Upper lobe of left lung (tissue), 6 donors: ENCODE results near the gene IL37. TPM values are rescaled to one million over a fixed set of nuclear protein-coding genes. Genes with fewer than 3 reads are reported as not detected.

Experiments
- ATAC-seq, 2 donors: fragments of 200-7000 bp; cut with Tn5 transposase; one replicate each; pipeline ENCODE4 v1.9.1; 2022; ENCODE audit warnings: mild to moderate bottlenecking in 2 of 2, moderate library complexity in 2 of 2; ENCODE audit not compliant: low FRiP score in 2 of 2
- DNase-seq, 2 donors: peaks; one replicate each; pipeline ENCODE4 v3.0.0-alpha.2; 2019 to 2020
- H3K27ac ChIP-seq, 4 donors: fragments of 200-600 bp; sonication (generic); one replicate each; pipeline ENCODE4 v1.5.1; 2016 to 2019
- H3K27me3 ChIP-seq, 4 donors: fragments of 200-600 bp; sonication (generic); one replicate each; pipeline ENCODE4 v1.5.1; 2017 to 2019
- H3K36me3 ChIP-seq, 4 donors: fragments of 200-600 bp; sonication (generic); one replicate each; pipeline ENCODE4 v1.5.1; 2016 to 2019
- H3K4me1 ChIP-seq, 4 donors: fragments of 200-600 bp; sonication (generic); one replicate each; pipeline ENCODE4 v1.5.1; 2018 to 2019
- H3K4me3 ChIP-seq, 4 donors: fragments of 200-600 bp; sonication (generic); one replicate each; pipeline ENCODE4 v1.5.1; 2017 to 2019; ENCODE audit warnings: mild to moderate bottlenecking in 2 of 4, moderate library complexity in 1 of 4
- H3K9me3 ChIP-seq, 4 donors: fragments of 200-600 bp; sonication (generic); one replicate each; pipeline ENCODE4 v1.5.1; 2018 to 2019
- EP300 ChIP-seq, 4 donors: sonication (generic); formaldehyde crosslinking; IDR thresholded peaks; one replicate each; pipeline ENCODE4 v1.5.1; 2017; ENCODE audit warnings: antibody characterized with exemption in 4 of 4, control low read depth in 2 of 4
- POLR2A ChIP-seq, 4 donors: fragments of 450-650 bp; IDR thresholded peaks; one replicate each; pipeline ENCODE4 v1.5.1; 2016 to 2017; ENCODE audit warnings: antibody characterized with exemption in 4 of 4, mild to moderate bottlenecking in 2 of 4
- POLR2AphosphoS5 ChIP-seq, 2 donors: sonication (generic); formaldehyde crosslinking; IDR thresholded peaks; one replicate each; pipeline ENCODE4 v1.5.1; 2017; ENCODE audit warnings: antibody characterized with exemption in 2 of 2
- WGBS, 2 donors: methylation state at CpG; one replicate each; pipeline ENCODE4 v1.1.5; 2017 to 2018; 5-methylcytosine and 5-hydroxymethylcytosine counted together
- total RNA-seq, 6 donors: library from RNA; depleted of rRNA in 4 of 6; stranded (reverse); fragments of >200 nt in 4 of 6; gene quantifications; one replicate each; pipeline versions ENCODE4 v1.1.0 to v1.2.1, GENCODE V29; 2016 to 2021
- TF ChIP-seq, protein P1 (sequence below), 6 experiments: fragments of 450-650 bp in 4 of 6; fragments of 200-600 bp in 2 of 6; sonication (generic) in 2 of 6; IDR thresholded peaks; one replicate each; pipeline ENCODE4 v1.5.1; 2016 to 2019; ENCODE audit warnings: antibody characterized with exemption in 6 of 6
- donor health status: DM: no; HTN: no; CAD: no; lungs with moderate emphysema.
- donor health status: DM: no; HTN: yes; CAD: no; lungs with severe emphysema.

Gene IL37
- total RNA-seq, 6 donors from 2014 or later: 0.37 TPM; not detected in 5

DNA sequence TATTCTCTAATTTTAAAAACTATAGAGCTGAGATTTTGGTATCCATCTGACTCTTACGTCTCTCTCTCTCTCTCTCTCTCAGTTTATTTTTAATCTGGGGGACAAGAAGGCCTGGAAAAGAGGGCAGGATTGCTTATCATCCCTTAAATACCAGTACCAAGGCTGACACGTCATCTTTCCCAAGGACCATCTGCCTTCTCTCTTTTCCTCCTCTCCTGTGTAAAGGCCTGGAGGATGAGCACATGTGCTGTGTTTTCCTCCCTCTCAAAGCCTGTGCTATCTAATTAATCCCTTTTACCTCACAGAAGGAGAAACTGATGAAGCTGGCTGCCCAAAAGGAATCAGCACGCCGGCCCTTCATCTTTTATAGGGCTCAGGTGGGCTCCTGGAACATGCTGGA, 7.3 kb downstream of the IL37 start:
- no peak for ATAC-seq
- TF ChIP-seq, protein P1, sequence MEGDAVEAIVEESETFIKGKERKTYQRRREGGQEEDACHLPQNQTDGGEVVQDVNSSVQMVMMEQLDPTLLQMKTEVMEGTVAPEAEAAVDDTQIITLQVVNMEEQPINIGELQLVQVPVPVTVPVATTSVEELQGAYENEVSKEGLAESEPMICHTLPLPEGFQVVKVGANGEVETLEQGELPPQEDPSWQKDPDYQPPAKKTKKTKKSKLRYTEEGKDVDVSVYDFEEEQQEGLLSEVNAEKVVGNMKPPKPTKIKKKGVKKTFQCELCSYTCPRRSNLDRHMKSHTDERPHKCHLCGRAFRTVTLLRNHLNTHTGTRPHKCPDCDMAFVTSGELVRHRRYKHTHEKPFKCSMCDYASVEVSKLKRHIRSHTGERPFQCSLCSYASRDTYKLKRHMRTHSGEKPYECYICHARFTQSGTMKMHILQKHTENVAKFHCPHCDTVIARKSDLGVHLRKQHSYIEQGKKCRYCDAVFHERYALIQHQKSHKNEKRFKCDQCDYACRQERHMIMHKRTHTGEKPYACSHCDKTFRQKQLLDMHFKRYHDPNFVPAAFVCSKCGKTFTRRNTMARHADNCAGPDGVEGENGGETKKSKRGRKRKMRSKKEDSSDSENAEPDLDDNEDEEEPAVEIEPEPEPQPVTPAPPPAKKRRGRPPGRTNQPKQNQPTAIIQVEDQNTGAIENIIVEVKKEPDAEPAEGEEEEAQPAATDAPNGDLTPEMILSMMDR (IDR thresholded peaks at IDR 0.05): no peak
- TF ChIP-seq POLR2AphosphoS5 (IDR thresholded peaks at IDR 0.05) (no peak), POLR2A (IDR thresholded peaks at IDR 0.05) (no peak), EP300 (IDR thresholded peaks at IDR 0.05) (no peak)
- 90 to 94% methylated on average over 4 of the region's 4 CpGs for WGBS, 2 donors
- no peak for DNase-seq
- Histone ChIP-seq H3K36me3 (no peaks in the 10 kb centered on the region), H3K9me3 (no peaks in the 10 kb centered on the region), H3K27me3 (no peaks in the 10 kb centered on the region), H3K27ac (no peak overlapping the region), H3K4me3 (no peak overlapping the region), H3K4me1 (no peaks in the 10 kb centered on the region)

DNA sequence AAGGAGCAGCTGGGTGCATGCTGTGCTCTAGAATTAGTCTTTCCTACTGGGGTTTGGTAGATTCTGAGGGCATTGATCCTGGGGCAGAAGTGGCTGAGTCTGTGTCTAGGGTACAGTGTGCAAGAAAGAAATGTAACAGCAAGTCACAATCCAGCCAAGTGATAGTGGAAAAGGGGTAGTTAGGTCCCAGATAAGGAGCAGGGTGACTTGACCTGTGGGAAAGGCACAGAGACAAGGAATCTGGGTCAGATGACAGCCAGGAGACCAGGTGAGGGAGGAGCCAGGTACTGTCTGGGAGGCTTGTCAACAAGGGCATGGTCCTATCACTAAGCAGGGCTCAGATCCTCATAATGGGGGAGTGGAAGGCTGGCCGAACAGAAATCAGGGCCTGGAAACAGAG, 8.1 kb downstream of the IL37 start:
- ATAC-seq (no peak), DNase-seq (no peak)
- TF ChIP-seq, protein P1 (IDR thresholded peaks at IDR 0.05): no peak
- no peak for TF ChIP-seq EP300 (IDR thresholded peaks at IDR 0.05)
- no peak for TF ChIP-seq POLR2A (IDR thresholded peaks at IDR 0.05)
- no peak for TF ChIP-seq POLR2AphosphoS5 (IDR thresholded peaks at IDR 0.05)
- WGBS, 2 donors: 83 to 90% methylated on average over 1 of the region's 1 CpG
- Histone ChIP-seq H3K4me3 (no peak overlapping the region), H3K9me3 (no peaks in the 10 kb centered on the region), H3K4me1 (no peaks in the 10 kb centered on the region), H3K36me3 (no peaks in the 10 kb centered on the region), H3K27ac (no peak overlapping the region), H3K27me3 (no peaks in the 10 kb centered on the region)

- 49 to 63% methylated on average over 4 of the region's 4 CpGs for WGBS, 2 donors
- H3K36me3 ChIP-seq: no peaks in the 10 kb centered on the region
- no peak overlapping the region for H3K4me3 ChIP-seq
- TF ChIP-seq POLR2AphosphoS5 (IDR thresholded peaks at IDR 0.05) (no peak), POLR2A (IDR thresholded peaks at IDR 0.05) (no peak)
- no peak for DNase-seq
- ATAC-seq: no peak
- no peak overlapping the region for H3K27ac ChIP-seq
- peaks cover 0 to 5% (median 0%) of the 10 kb centered on the region in 4 donors for H3K4me1 ChIP-seq
- no peaks in the 10 kb centered on the region for H3K27me3 ChIP-seq
- H3K9me3 ChIP-seq: no peaks in the 10 kb centered on the region
These were observed 10.1 kb downstream of the IL37 start for GRCh38 chr2:112920923-112921532.

- Histone ChIP-seq H3K9me3 (no peaks in the 10 kb centered on the region), H3K4me3 (no peak overlapping the region), H3K27me3 (no peaks in the 10 kb centered on the region), H3K36me3 (no peaks in the 10 kb centered on the region), H3K27ac (no peak overlapping the region), H3K4me1 (peaks cover 0 to 5% (median 0%) of the 10 kb centered on the region in 4 donors)
- ATAC-seq (no peak), DNase-seq (no peak)
- TF ChIP-seq, protein P1 (IDR thresholded peaks at IDR 0.05): no peak
- no peak for TF ChIP-seq POLR2AphosphoS5 (IDR thresholded peaks at IDR 0.05)
- no peak for TF ChIP-seq POLR2A (IDR thresholded peaks at IDR 0.05)
- WGBS, 2 donors: 81 to 93% methylated on average over 1 of the region's 1 CpG
These were observed 11.0 kb downstream of the IL37 start for GRCh38 chr2:112921982-112922381.

- Histone ChIP-seq H3K9me3 (no peaks in the 10 kb centered on the region), H3K27me3 (no peaks in the 10 kb centered on the region), H3K4me3 (no peak overlapping the region), H3K4me1 (peaks cover 0 to 5% (median 0%) of the 10 kb centered on the region in 4 donors), H3K36me3 (no peaks in the 10 kb centered on the region), H3K27ac (no peak overlapping the region)
- ATAC-seq (no peak), DNase-seq (no peak)
- TF ChIP-seq EP300 (IDR thresholded peaks at IDR 0.05) (no peak), POLR2AphosphoS5 (IDR thresholded peaks at IDR 0.05) (no peak), POLR2A (IDR thresholded peaks at IDR 0.05) (no peak)
- TF ChIP-seq, protein P1 (IDR thresholded peaks at IDR 0.05): no peak
- WGBS, 2 donors: 81 to 93% methylated on average over 3 of the region's 3 CpGs
These were observed 12.4 kb downstream of the IL37 start for GRCh38 chr2:112923237-112923966.
